COLO668 (cell line): Measurements from ENCODE around the gene TOMM40.
"Not testable (repeated sequence)": the region's sequence is repeated elsewhere in the genome, so short reads cannot be mapped to it uniquely, and the experiment has no call there.

Source experiments
- DNase-seq: peaks from one replicate; lab custom pipeline; 2025; ENCODE audit not compliant: unreplicated experiment; lab: John Stamatoyannopoulos, UW

The TOMM40 gene

GRCh38 chr19:44869733-44870470 is 21.2 kb upstream of the TOMM40 start:
- no peak for DNase-seq

DNA sequence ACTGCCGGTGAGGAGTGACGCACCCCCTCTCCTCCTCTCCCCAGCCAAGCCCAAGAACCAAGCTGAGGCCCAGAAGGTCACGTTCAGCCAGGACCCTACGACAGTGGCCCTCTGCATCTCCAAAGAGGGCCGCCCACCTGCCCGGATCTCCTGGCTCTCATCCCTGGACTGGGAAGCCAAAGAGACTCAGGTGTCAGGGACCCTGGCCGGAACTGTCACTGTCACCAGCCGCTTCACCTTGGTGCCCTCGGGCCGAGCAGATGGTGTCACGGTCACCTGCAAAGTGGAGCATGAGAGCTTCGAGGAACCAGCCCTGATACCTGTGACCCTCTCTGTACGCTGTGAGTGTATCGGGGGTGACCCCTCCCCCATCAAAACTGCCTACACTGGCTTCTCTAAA is 19.2 kb upstream of the TOMM40 start:
- no peak for DNase-seq

GRCh38 chr19:44872661-44873060 is 18.4 kb upstream of the TOMM40 start:
- no peak for DNase-seq

DNA sequence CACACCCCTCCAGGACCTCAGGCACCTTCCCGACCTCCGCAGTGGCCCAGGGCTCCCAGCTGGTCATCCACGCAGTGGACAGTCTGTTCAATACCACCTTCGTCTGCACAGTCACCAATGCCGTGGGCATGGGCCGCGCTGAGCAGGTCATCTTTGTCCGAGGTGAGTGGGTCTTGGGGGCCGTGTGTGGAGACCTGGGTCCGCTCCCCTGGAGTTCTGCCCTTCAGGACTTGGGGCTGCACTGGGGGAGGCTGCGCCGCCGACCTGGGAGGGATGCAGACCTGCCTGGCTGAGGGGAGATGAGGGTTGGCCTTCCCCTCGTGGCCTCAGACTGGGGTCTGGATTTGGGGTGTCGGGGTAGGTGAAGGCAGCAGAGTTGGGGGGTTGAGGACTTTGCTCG is 16.7 kb upstream of the TOMM40 start:
- no peak for DNase-seq

GRCh38 chr19:44875666-44876451 is 15.2 kb upstream of the TOMM40 start:
- no peak for DNase-seq

DNA sequence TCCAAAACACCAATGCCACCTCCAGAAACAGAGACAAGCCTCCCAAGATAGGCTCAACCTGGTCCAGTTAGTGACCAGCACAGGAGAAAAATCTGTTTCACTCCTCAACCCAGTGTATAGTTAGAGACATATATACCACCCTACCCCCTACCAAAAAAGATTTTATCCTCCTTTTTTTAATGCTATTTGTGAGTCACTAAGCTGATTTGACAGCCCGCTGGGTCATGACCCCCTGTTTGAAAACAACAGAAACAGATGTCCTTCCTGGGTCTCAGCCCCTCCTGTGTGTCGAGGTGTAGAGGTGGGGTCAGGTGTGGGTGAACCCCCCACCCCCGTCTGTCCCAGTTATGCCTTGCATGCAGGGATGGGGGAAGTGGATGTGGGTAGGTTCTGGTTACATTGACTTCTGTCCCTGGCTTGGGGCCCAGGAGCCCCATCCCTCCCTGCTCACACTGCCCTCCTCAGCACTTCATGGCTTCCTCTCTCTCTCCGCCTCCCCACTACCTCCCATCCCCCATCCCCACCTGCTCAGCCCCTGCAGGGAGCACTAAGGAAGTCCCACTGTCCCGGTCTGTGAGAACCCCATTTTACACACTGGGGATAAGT is 14.0 kb upstream of the TOMM40 start:
- DNase-seq, result peak; percentile 8

GRCh38 chr19:44878120-44878865 is 12.8 kb upstream of the TOMM40 start:
- no peak for DNase-seq

GRCh38 chr19:44879309-44880065 is 11.6 kb upstream of the TOMM40 start:
- DNase-seq, result peak; percentile 7

DNA sequence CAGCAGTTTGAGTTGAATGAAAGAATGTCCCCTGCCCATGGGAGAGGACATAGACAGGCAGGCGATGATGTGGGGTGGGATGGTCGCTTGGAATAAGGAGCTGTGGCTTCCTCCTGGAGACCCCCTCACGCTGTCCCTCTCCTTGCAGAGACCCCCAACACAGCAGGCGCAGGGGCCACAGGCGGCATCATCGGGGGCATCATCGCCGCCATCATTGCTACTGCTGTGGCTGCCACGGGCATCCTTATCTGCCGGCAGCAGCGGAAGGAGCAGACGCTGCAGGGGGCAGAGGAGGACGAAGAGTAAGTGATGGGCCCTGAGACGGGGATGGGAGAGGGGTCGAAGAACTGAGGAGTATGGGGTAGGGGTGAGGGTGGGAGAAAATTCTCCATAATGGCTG is 9.0 kb upstream of the TOMM40 start:
- no peak for DNase-seq

GRCh38 chr19:44882619-44883397 is 8.2 kb upstream of the TOMM40 start:
- not testable (repeated sequence) for DNase-seq

- no peak for DNase-seq
Observed at GRCh38 chr19:44883922-44884321, 7.1 kb upstream of the TOMM40 start.

DNA sequence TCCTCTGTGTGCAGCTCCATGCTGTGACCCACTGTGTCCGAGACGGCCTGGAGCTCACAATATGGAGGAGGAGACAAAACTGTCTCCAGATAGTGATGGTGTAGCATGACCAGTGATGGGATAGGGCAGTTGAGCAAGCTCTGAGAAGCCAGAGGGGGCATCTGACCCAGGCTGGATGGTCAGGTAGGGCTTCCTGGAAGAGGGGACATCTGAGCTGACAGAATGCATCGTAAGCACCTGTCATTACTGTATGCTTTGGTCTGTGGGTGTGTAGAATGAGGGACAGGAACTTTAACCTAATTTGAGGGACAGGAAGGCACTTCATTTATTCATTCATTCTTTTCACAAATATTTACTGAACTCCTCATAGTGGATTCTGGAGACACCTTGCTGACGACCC is 6.5 kb upstream of the TOMM40 start:
- no peak for DNase-seq

DNA sequence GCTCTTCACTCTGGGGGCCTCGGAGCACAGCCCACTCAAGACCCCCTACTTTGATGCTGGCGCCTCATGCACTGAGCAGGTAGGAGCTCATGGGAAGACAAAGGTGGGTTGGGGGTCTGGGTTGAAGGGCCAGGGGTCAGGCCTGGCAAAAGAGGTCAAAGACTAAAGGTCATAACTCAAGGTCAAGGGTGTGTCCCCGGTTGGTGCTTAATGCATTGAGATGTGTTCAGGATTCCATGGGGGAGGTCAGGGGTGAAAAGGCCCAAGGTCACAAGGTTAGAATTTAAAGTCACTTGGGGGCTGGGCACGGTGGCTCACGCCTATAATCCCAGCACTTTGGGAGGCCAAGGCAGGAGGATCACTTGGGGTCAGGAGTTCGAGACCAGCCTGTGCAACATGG is 4.9 kb upstream of the TOMM40 start:
- DNase-seq, result no peak

DNA sequence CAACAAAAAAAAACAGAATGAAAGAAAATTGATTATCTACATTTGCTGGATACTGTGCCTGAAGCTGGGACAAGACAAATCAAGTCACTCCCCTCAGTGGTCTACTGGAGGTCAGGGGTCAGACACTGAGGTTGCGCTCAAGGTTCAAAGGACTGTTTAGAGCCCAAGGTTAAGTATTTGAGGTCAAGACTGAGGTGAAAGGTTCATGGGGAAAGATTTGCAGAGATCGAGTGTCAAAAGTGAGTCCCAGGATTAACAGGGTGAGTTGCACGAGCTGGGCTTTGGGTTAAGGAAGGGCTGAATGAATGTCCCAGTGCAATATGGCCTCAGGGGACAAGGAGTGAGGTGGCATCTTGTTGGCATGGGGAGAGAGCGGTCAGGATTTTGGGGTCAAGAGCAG is 3.4 kb upstream of the TOMM40 start:
- no peak for DNase-seq

DNA sequence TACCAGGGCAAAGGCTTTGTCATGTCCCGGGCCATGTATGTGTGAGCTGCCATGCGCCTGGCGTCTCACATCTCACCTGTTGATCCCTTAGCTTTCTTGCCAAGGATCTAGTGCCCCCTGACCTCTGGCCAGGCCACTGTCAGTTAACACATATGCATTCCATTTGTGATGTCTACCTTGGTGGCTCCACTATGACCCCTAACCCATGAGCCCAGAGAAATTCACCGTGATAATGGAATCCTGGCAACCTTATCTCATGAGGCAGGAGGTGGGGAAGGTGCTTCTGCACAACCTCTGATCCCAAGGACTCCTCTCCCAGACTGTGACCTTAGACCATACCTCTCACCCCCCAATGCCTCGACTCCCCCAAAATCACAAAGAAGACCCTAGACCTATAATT is 2.7 kb upstream of the TOMM40 start:
- not testable (repeated sequence) for DNase-seq

DNA sequence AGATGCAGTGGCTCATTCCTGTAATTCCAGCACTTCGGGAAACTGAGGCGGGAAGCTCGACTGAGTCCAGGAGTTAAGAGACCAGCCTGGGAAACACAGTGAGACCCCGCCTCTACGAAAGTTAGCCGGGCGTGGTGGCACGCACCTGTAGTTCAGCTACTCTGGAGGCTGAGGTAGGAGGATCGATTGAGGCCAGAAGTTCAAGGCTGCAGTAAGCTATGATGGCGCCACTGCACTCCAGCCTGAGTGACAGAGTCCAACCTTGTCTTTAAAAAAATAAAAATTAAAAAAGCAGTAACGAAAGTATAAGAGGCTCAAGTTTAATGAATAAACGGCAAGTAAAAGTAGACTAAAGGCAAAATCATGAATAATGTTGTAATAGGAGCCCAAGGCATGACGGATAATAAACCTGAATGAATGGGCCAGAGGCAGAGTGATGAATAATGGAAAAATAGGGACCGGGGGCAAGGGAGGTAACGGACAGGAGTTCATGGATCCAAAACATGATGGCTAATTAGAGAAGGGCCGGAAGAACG is 1.2 kb upstream of the TOMM40 start:
- no peak for DNase-seq

DNA sequence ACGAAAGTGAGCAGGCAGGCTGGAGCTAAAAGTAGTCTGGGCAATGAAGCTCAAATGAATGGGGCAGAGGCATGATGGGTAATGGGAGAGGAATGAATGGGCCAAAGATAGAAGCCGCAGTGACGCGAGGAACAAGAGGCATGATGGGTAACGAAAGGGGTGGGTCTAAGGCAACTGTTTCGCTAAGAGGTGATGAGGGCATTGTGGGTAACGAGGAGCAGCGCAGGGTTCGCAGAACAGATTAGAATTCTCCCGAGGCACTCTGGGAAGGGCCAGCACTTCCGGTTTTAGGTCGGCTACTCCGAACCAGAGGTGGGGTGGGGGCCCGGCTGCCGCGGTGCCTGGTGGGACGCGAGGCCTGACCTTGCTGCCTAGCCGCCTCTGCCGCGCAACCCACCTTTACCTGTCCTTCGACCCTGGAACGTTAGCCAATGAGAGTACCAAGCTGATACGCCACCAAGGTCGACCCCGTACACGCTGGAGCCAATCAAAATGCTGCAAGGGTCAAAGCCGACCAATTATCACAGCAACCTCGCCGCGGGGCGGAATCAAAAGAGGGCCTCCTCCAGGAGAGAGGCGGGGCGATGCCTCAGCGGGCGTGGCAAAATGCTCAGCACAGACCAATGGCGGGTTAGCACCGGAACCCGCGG is 563 bp upstream of the TOMM40 start:
- peak; percentile 99 for DNase-seq

- DNase-seq, result no peak
Observed at GRCh38 chr19:44892932-44893331, 1.9 kb downstream of the TOMM40 start.
